ENCODE results near the gene SMIM17.

DNA sequence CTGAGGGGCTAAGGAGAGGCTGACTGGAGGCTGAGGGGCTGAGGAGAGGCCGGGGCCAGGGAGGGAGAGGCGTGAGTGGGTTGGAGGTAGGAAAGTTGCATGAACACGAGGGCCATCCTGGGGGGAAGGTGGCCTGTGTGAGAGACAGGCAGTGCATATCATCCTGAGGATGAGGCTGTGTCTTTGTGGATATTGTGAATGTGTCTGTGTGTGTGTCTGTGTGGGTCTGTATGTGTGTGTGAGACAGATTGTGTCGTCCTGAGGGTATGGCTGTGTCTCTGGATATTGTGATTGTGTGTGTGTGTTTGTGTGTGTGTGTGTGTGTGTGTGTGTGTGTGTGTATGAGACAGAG lies 47.4 kb upstream of the SMIM17 start:
- TF ChIP-seq ESRRG (CRISPR knock-in tag; IDR thresholded peaks at IDR 0.05) (no peak), POU6F1 (CRISPR knock-in tag; IDR thresholded peaks at IDR 0.05; ENCODE audit: borderline replicate concordance, low read depth) (no peak), ZFP30 (CRISPR knock-in tag; IDR thresholded peaks at IDR 0.05) (no peak), GLIS3 (CRISPR knock-in tag; IDR thresholded peaks at IDR 0.05) (no peak), ARNTL (CRISPR knock-in tag; IDR thresholded peaks at IDR 0.05; ENCODE audit: borderline replicate concordance, low read depth) (no peak), ZNF8 (CRISPR knock-in tag; IDR thresholded peaks at IDR 0.05) (no peak), BACH2 (CRISPR knock-in tag; IDR thresholded peaks at IDR 0.05; ENCODE audit: borderline replicate concordance) (no peak), TOX (CRISPR knock-in tag; IDR thresholded peaks at IDR 0.05; ENCODE audit: borderline replicate concordance) (no peak)
- TF ChIP-seq, protein P1, sequence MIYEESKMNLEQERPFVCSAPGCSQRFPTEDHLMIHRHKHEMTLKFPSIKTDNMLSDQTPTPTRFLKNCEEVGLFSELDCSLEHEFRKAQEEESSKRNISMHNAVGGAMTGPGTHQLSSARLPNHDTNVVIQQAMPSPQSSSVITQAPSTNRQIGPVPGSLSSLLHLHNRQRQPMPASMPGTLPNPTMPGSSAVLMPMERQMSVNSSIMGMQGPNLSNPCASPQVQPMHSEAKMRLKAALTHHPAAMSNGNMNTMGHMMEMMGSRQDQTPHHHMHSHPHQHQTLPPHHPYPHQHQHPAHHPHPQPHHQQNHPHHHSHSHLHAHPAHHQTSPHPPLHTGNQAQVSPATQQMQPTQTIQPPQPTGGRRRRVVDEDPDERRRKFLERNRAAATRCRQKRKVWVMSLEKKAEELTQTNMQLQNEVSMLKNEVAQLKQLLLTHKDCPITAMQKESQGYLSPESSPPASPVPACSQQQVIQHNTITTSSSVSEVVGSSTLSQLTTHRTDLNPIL (CRISPR knock-in tag; IDR thresholded peaks at IDR 0.05; ENCODE audit: low read depth), result no peak

Measured in SK-N-SH treated with all-trans-retinoic acid at 6 μM for 48 hours (cell line).